Upper lobe of left lung (tissue), 6 donors: ENCODE measurements around the gene MPP4. TPM values are rescaled to one million over a fixed set of nuclear protein-coding genes. Genes with fewer than 3 reads are reported as not detected.

Source experiments
- ATAC-seq, 2 donors: fragments of 200-7000 bp; cut with Tn5 transposase; one replicate each; pipeline ENCODE4 v1.9.1; 2022; ENCODE audit warnings: mild to moderate bottlenecking in 2 of 2, moderate library complexity in 2 of 2; ENCODE audit not compliant: low FRiP score in 2 of 2
- DNase-seq, 2 donors: peaks; one replicate each; pipeline ENCODE4 v3.0.0-alpha.2; 2019 to 2020
- H3K27ac ChIP-seq, 4 donors: fragments of 200-600 bp; sonication (generic); one replicate each; pipeline ENCODE4 v1.5.1; 2016 to 2019
- H3K27me3 ChIP-seq, 4 donors: fragments of 200-600 bp; sonication (generic); one replicate each; pipeline ENCODE4 v1.5.1; 2017 to 2019
- H3K36me3 ChIP-seq, 4 donors: fragments of 200-600 bp; sonication (generic); one replicate each; pipeline ENCODE4 v1.5.1; 2016 to 2019
- H3K4me1 ChIP-seq, 4 donors: fragments of 200-600 bp; sonication (generic); one replicate each; pipeline ENCODE4 v1.5.1; 2018 to 2019
- H3K4me3 ChIP-seq, 4 donors: fragments of 200-600 bp; sonication (generic); one replicate each; pipeline ENCODE4 v1.5.1; 2017 to 2019; ENCODE audit warnings: mild to moderate bottlenecking in 2 of 4, moderate library complexity in 1 of 4
- H3K9me3 ChIP-seq, 4 donors: fragments of 200-600 bp; sonication (generic); one replicate each; pipeline ENCODE4 v1.5.1; 2018 to 2019
- EP300 ChIP-seq, 4 donors: sonication (generic); formaldehyde crosslinking; IDR thresholded peaks; one replicate each; pipeline ENCODE4 v1.5.1; 2017; ENCODE audit warnings: antibody characterized with exemption in 4 of 4, control low read depth in 2 of 4
- POLR2A ChIP-seq, 4 donors: fragments of 450-650 bp; IDR thresholded peaks; one replicate each; pipeline ENCODE4 v1.5.1; 2016 to 2017; ENCODE audit warnings: antibody characterized with exemption in 4 of 4, mild to moderate bottlenecking in 2 of 4
- POLR2AphosphoS5 ChIP-seq, 2 donors: sonication (generic); formaldehyde crosslinking; IDR thresholded peaks; one replicate each; pipeline ENCODE4 v1.5.1; 2017; ENCODE audit warnings: antibody characterized with exemption in 2 of 2
- WGBS, 2 donors: methylation state at CpG; one replicate each; pipeline ENCODE4 v1.1.5; 2017 to 2018; 5-methylcytosine and 5-hydroxymethylcytosine counted together
- total RNA-seq, 6 donors: library from RNA; depleted of rRNA in 4 of 6; stranded (reverse); fragments of >200 nt in 4 of 6; gene quantifications; one replicate each; pipeline versions ENCODE4 v1.1.0 to v1.2.1, GENCODE V29; 2016 to 2021
- TF ChIP-seq, protein P1 (sequence below), 6 experiments: fragments of 450-650 bp in 4 of 6; fragments of 200-600 bp in 2 of 6; sonication (generic) in 2 of 6; IDR thresholded peaks; one replicate each; pipeline ENCODE4 v1.5.1; 2016 to 2019; ENCODE audit warnings: antibody characterized with exemption in 6 of 6
- donor health status: DM: no; HTN: no; CAD: no; lungs with moderate emphysema.
- donor health status: DM: no; HTN: yes; CAD: no; lungs with severe emphysema.

Gene MPP4
- total RNA-seq, 6 donors from 2014 or later = 0.13 to 2.1 (median 0.15) TPM; not detected in 1

DNA sequence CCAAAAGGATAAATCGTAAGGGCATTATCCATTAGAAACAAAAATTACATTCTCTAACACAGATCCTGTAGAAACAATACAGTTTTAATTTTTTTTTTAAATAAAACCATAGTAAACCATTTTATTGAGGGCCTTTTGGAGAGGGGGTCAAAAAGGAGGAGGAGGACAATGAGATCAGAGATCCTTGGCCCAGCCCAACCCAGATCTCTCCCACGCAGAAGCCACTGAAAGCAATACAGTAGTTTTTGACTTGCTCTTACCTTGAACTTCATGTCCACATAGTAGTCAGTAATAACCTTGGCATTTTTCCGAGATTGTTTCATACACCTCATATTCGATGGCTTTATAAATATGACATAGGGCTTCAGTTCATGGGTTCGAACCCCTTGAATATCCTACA lies 51.0 kb downstream of the MPP4 start:
- Histone ChIP-seq H3K4me3 (no peak overlapping the region), H3K9me3 (no peaks in the 10 kb centered on the region), H3K27me3 (no peaks in the 10 kb centered on the region), H3K36me3 (no peaks in the 10 kb centered on the region), H3K27ac (no peak overlapping the region), H3K4me1 (peaks cover 0 to 8% (median 4%) of the 10 kb centered on the region in 4 donors)
- no peak for TF ChIP-seq POLR2AphosphoS5 (IDR thresholded peaks at IDR 0.05)
- no peak for TF ChIP-seq EP300 (IDR thresholded peaks at IDR 0.05)
- TF ChIP-seq, protein P1, sequence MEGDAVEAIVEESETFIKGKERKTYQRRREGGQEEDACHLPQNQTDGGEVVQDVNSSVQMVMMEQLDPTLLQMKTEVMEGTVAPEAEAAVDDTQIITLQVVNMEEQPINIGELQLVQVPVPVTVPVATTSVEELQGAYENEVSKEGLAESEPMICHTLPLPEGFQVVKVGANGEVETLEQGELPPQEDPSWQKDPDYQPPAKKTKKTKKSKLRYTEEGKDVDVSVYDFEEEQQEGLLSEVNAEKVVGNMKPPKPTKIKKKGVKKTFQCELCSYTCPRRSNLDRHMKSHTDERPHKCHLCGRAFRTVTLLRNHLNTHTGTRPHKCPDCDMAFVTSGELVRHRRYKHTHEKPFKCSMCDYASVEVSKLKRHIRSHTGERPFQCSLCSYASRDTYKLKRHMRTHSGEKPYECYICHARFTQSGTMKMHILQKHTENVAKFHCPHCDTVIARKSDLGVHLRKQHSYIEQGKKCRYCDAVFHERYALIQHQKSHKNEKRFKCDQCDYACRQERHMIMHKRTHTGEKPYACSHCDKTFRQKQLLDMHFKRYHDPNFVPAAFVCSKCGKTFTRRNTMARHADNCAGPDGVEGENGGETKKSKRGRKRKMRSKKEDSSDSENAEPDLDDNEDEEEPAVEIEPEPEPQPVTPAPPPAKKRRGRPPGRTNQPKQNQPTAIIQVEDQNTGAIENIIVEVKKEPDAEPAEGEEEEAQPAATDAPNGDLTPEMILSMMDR (IDR thresholded peaks at IDR 0.05) = no peak
- no peak for TF ChIP-seq POLR2A (IDR thresholded peaks at IDR 0.05)
- 88 to 93% methylated on average over 5 of the region's 5 CpGs for WGBS, 2 donors
- ATAC-seq = no peak
- no peak for DNase-seq

DNA sequence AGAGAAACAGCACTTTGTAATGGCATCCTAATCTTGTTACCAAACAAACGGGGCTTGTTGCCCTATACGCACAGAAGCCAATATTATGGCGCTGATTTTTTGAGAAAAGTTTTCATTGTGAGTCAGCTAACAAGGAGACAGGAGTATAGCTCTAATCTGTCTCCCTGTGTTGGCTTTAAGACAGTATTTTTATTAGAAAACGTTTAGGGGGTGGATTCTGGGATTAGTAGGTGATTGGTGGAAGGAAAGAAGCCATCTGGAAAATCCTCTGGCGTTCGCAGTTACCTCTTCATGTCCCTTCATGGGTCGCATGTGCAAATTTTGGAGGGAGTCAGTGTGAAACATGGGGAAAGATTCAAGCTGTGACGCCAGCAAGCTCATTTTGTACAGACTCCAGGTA lies 54.4 kb downstream of the MPP4 start:
- H3K27me3 ChIP-seq = no peaks in the 10 kb centered on the region
- H3K4me1 ChIP-seq = peaks cover 0 to 15% (median 4%) of the 10 kb centered on the region in 4 donors
- ATAC-seq (no peak), DNase-seq (no peak)
- 68 to 69% methylated on average over 8 of the region's 8 CpGs for WGBS, 2 donors
- TF ChIP-seq POLR2A (IDR thresholded peaks at IDR 0.05) = no peak
- H3K27ac ChIP-seq = peak overlapping the region; percentile 87 to 95 (median 91)
- H3K9me3 ChIP-seq = no peaks in the 10 kb centered on the region
- no peaks in the 10 kb centered on the region for H3K36me3 ChIP-seq
- peak overlapping the region in 2 of 4 donors; percentile 86 to 90 for H3K4me3 ChIP-seq

DNA sequence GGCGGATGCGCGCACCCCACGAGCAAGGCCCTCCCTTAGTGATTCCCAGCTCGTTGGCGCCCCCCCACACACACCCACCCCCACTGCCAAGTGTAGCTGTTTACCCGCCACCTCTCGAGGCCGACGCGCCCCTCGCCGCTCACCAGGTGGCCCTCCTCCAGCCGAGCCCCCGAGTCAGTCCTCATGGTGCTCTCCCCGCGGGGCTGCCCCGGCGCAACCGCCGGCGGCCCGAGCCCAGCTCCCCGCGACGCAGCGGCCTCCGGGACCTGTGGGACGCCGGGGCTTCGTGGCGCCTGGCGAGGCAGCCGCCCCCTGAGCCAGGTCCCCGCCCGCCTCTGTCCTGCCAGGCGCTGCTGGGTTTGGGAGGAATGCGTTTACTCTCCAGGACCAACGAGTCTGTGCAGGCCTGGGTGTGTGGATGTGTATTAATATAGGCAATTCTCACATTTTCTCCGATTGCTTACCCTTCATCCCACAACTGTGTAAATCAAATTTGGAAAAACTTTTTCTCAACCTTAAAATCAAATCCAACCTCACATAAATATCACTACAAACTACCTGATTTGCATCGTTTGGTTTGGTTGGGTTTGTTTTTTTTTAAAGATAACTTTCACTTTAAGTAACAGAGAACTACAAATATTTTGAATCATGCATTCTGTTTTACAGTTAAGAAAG lies 55.1 kb downstream of the MPP4 start, which contains the start of gene TMEM237:
Gene TMEM237 (minus strand): TSS at position 288 of the 675 bp plus-strand sequence. CDS start 103 bp downstream, at position 185.
- peaks cover 0 to 15% (median 4%) of the 10 kb centered on the region in 4 donors for H3K4me1 ChIP-seq
- 1 to 4% methylated on average over 8 to 29 of the region's 41 CpGs for WGBS, 2 donors
- DNase-seq (peak in 1 of 2 donors; percentile 90), ATAC-seq (peak; percentile 76 to 84)
- TF ChIP-seq POLR2A (IDR thresholded peaks at IDR 0.05) (no peak), EP300 (IDR thresholded peaks at IDR 0.05) (no peak), POLR2AphosphoS5 (IDR thresholded peaks at IDR 0.05) (no peak)
- TF ChIP-seq, protein P1 (IDR thresholded peaks at IDR 0.05) = no peak
- H3K4me3 ChIP-seq = peak within 1 kb of the TSS; percentile 60 to 91 (median 88)
- H3K27me3 ChIP-seq = no peaks in the 10 kb centered on the region
- no peaks in the 10 kb centered on the region for H3K36me3 ChIP-seq
- peak within 1 kb of the TSS; percentile 87 to 95 (median 91) for H3K27ac ChIP-seq
- no peaks in the 10 kb centered on the region for H3K9me3 ChIP-seq

DNA sequence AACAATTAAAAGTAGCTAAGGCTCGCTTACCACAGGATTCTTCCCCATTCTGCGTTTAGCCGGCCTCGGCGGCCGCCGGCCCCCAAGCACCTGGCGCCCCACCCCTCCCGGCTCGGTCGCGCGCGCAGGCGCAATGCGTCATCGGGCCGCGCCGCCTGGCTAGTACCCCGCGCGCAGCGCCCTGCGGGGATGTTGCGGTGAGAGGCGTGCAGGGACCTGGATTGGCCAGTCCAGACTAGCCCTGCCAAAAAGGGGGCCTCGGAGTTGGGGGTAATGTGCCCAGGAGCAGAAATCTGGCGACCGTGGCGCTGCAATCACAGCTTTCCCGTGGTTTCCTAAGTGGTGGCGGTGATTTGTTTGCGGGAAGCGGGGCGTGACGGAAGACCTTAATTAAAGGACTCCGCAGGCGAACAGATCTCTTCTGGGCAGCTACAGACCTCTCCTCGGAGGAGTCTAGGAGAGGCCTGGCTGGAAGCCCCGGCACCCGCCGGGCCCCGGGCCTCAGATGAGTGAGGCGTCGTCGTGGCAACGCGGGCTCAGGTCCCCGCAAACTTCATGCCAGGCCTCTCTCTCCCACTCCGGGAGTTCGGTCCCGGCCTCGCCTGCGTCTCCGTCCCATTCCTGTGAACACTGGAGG lies 55.7 kb downstream of the MPP4 start:
- peak; percentile 94 to 97 for ATAC-seq
- H3K4me1 ChIP-seq = peaks cover 0 to 15% (median 4%) of the 10 kb centered on the region in 4 donors
- WGBS, 2 donors = 0% methylated on average over 8 to 46 of the region's 56 CpGs

More for the DNA sequence above, 55.7 kb downstream of the MPP4 start:
- TF ChIP-seq POLR2A (IDR thresholded peaks at IDR 0.05) (peak in 3 of 4 donors; percentile 38 to 83 (median 82)), POLR2AphosphoS5 (IDR thresholded peaks at IDR 0.05) (peak; percentile 79 to 90), EP300 (IDR thresholded peaks at IDR 0.05) (no peak)
- TF ChIP-seq, protein P1 (IDR thresholded peaks at IDR 0.05) = peak in 3 of 6 experiments; percentile 10 to 14 (median 13)
- no peaks in the 10 kb centered on the region for H3K9me3 ChIP-seq
- peak overlapping the region; percentile 87 to 95 (median 91) for H3K27ac ChIP-seq
- DNase-seq = peak; percentile 79 to 98
- peak overlapping the region; percentile 60 to 91 (median 88) for H3K4me3 ChIP-seq
- no peaks in the 10 kb centered on the region for H3K27me3 ChIP-seq
- no peaks in the 10 kb centered on the region for H3K36me3 ChIP-seq
